Calu3 (cell line): Measurements from ENCODE around the gene RSPO4. TPM values are rescaled to one million over a fixed set of nuclear protein-coding genes. Genes with fewer than 3 reads are reported as not detected.

ENCODE experiments used
- BruUV-seq: library from RNA; stranded (reverse); fragments of 400-500 nt; replicated peaks from 2 replicates; lab custom pipeline; 2021; lab: Mats Ljungman, UMichigan
- CTCF ChIA-PET: fragments of 300-600 bp; sonication (Branson Sonifier 250); formaldehyde crosslinking; loops from one replicate; lab custom pipeline; 2022; ENCODE audit warnings: antibody characterized with exemption; lab: Charles Lee
- DNase-seq: peaks from one replicate; pipeline ENCODE4 v3.0.0; 2022
- H3K27ac Mint-ChIP-seq: one replicate; pipeline ENCODE4 v1.8.0; 2022; ENCODE audit warnings: mixed read lengths; ENCODE audit not compliant: unreplicated experiment
- H3K27me3 Mint-ChIP-seq: one replicate; pipeline ENCODE4 v1.8.0; 2022; ENCODE audit warnings: mixed read lengths; ENCODE audit not compliant: unreplicated experiment
- H3K36me3 Mint-ChIP-seq: one replicate; pipeline ENCODE4 v1.8.0; 2022; ENCODE audit warnings: mild to moderate bottlenecking, moderate library complexity, mixed read lengths; ENCODE audit not compliant: insufficient read depth, unreplicated experiment
- H3K4me1 Mint-ChIP-seq: one replicate; pipeline ENCODE4 v1.8.0; 2022; ENCODE audit warnings: mild to moderate bottlenecking, low read depth, mixed read lengths; ENCODE audit not compliant: unreplicated experiment
- H3K4me3 Mint-ChIP-seq: one replicate; pipeline ENCODE4 v1.8.0; 2022; ENCODE audit warnings: mild to moderate bottlenecking, low read depth, moderate library complexity, mixed read lengths; ENCODE audit not compliant: unreplicated experiment
- H3K9me3 Mint-ChIP-seq: one replicate; pipeline ENCODE4 v1.8.0; 2022; ENCODE audit warnings: low read depth, mixed read lengths; ENCODE audit not compliant: unreplicated experiment
- intact Hi-C: fragments of 100-400 bp; cut with micrococcal nuclease; formaldehyde crosslinking; loops from one replicate; pipeline ENCODE4 v1.10.0; 2022; ENCODE audit not compliant: unreplicated experiment
- total RNA-seq: library from RNA; stranded (reverse); gene quantifications from 2 replicates; pipeline ENCODE4 v1.2.3, GENCODE V29; 2022
- TF ChIP-seq, protein P1 (sequence below): fragments of 200-600 bp; IDR thresholded peaks from one replicate; pipeline ENCODE4 v1.8.0; 2022; ENCODE audit warnings: antibody characterized with exemption; ENCODE audit not compliant: unreplicated experiment

Gene RSPO4
- total RNA-seq, 1 experiment from 2014 or later: not detected

DNA sequence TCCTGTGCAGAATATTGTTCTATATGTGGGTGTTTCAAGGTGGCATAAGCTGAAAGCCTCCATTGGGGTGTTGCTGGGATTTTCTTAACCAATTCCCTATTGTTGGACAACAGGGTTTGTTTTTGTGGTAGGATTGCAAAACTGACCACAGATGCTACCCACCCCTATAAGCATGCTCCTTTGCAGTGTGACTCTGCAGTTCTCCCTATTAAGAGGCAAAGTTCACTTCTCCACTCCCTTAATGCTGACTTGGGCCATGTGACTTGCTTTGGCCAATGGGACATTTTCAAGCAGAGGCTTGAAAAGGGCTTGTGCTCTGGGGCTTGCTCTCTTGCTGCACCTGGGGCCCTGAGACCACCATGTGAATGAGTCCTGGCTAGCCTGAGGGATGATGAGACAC lies 77.5 kb downstream of the RSPO4 start:
- no peaks in the 10 kb centered on the region for H3K36me3 Mint-ChIP-seq
- no TSS peak for BruUV-seq
- intact Hi-C loops: no loop called here
- CTCF ChIA-PET: no interaction called here
- no peaks in the 10 kb centered on the region for H3K4me1 Mint-ChIP-seq
- peaks cover 44% of the 10 kb centered on the region for H3K27me3 Mint-ChIP-seq
- H3K4me3 Mint-ChIP-seq: no peak overlapping the region
- no peak overlapping the region for H3K27ac Mint-ChIP-seq
- no peak for DNase-seq
- TF ChIP-seq, protein P1, sequence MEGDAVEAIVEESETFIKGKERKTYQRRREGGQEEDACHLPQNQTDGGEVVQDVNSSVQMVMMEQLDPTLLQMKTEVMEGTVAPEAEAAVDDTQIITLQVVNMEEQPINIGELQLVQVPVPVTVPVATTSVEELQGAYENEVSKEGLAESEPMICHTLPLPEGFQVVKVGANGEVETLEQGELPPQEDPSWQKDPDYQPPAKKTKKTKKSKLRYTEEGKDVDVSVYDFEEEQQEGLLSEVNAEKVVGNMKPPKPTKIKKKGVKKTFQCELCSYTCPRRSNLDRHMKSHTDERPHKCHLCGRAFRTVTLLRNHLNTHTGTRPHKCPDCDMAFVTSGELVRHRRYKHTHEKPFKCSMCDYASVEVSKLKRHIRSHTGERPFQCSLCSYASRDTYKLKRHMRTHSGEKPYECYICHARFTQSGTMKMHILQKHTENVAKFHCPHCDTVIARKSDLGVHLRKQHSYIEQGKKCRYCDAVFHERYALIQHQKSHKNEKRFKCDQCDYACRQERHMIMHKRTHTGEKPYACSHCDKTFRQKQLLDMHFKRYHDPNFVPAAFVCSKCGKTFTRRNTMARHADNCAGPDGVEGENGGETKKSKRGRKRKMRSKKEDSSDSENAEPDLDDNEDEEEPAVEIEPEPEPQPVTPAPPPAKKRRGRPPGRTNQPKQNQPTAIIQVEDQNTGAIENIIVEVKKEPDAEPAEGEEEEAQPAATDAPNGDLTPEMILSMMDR: no peak
- peaks cover 4% of the 10 kb centered on the region for H3K9me3 Mint-ChIP-seq

DNA sequence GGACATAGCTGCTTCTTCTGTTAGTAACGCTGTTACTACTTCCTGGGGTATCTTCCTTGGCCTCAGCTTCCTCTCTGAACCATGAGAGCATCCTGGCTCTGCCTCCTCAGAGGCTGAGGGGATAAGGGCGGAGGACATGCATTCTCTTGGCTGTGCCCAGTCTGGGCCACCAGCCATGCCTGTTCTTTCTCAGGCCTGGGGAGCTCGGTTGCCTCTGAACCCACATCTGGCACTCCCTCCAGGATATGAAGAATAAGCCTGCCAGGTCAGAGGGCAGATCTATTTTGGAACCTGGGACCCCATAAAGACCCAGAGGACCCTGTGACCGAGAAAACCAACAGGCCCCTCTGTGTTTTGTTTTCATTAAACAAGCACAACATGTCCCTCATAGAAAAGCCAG lies 79.3 kb downstream of the RSPO4 start:
- H3K27me3 Mint-ChIP-seq: peaks cover 51% of the 10 kb centered on the region
- no peak overlapping the region for H3K27ac Mint-ChIP-seq
- BruUV-seq: no TSS peak
- H3K9me3 Mint-ChIP-seq: peaks cover 4% of the 10 kb centered on the region
- H3K4me3 Mint-ChIP-seq: no peak overlapping the region
- TF ChIP-seq, protein P1: no peak
- no peak for DNase-seq
- no peaks in the 10 kb centered on the region for H3K36me3 Mint-ChIP-seq
- CTCF ChIA-PET: no interaction called here
- no peaks in the 10 kb centered on the region for H3K4me1 Mint-ChIP-seq
- intact Hi-C loops: no loop called here

DNA sequence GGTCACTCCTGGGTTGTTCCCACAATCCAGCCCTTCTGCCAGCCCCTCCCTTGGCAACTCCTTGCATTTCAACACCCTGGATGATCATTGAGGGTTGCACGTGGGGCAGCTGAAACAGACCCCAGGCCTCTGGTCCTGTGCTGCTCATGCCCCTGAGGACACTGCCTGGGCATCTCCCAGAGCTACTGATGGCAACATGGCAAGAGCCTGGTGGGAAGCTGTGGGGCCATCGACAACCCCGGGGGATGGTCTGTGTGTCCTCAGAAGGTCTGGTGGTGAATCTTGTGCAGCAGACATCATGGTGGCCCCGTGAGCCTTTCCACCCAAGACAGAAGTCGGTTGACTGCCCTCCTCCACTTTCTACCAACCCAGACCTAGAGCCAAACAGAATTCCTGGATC lies 81.0 kb downstream of the RSPO4 start:
- CTCF ChIA-PET: no interaction called here
- BruUV-seq: no TSS peak
- intact Hi-C loops: no loop called here
- Mint-ChIP-seq H3K4me3 (no peak overlapping the region), H3K4me1 (no peaks in the 10 kb centered on the region), H3K9me3 (peaks cover 4% of the 10 kb centered on the region), H3K27ac (no peak overlapping the region), H3K27me3 (peaks cover 48% of the 10 kb centered on the region), H3K36me3 (no peaks in the 10 kb centered on the region)
- no peak for DNase-seq
- TF ChIP-seq, protein P1: no peak

DNA sequence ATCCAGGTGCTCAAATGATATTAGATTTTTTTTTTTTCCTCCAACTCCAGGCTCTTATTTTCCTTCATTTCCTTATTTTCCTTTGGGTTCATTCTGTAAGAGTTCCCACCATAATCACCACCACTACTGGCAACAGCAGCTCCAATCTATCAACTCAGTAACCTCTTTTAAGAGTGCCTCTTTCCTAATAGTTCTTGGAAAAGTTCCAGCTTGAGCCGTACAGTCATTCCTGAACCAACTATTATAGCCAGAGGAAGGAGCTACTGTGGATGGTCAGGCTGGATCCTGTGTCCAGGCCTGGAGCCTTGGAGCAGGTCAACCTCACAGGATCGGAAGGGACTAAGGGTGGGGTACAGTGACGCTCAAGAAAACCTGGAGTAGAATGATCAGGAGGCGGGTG lies 81.8 kb downstream of the RSPO4 start:
- H3K4me1 Mint-ChIP-seq: no peaks in the 10 kb centered on the region
- DNase-seq: no peak
- TF ChIP-seq, protein P1: no peak
- peaks cover 48% of the 10 kb centered on the region for H3K27me3 Mint-ChIP-seq
- H3K4me3 Mint-ChIP-seq: no peak overlapping the region
- no TSS peak for BruUV-seq
- intact Hi-C loops: no loop called here
- no peaks in the 10 kb centered on the region for H3K36me3 Mint-ChIP-seq
- H3K27ac Mint-ChIP-seq: no peak overlapping the region
- peaks cover 4% of the 10 kb centered on the region for H3K9me3 Mint-ChIP-seq
- CTCF ChIA-PET: no interaction called here
